A549 (cell line): Measurements from ENCODE around the gene SSU72.

Experiments
- CBX8 ChIP-seq: fragments of 200-600 bp; sonication (generic); IDR thresholded peaks from 2 replicates; pipeline ENCODE4 v1.6.1; 2016
- CEBPB ChIP-seq, 2 experiments: fragments of >200 bp in 1 of 2; sonication (Bioruptor Twin) in 1 of 2; formaldehyde crosslinking in 1 of 2; IDR thresholded peaks; 2 replicates each; pipeline ENCODE4 v1.6.1; 2012 to 2016
- CHD4 ChIP-seq: fragments of 200-600 bp; sonication (generic); IDR thresholded peaks from 2 replicates; pipeline ENCODE4 v1.6.1; 2016; ENCODE audit warnings: antibody characterized with exemption, mild to moderate bottlenecking, borderline replicate concordance
- CTCF ChIP-seq: fragments of >200 bp; sonication (Bioruptor Twin); formaldehyde crosslinking; IDR thresholded peaks from 3 replicates; pipeline ENCODE4 v1.5.1; 2016
- ESRRA ChIP-seq: fragments of 150-350 bp; IDR thresholded peaks from 2 replicates; pipeline ENCODE4 v1.6.1; 2014; ENCODE audit warnings: mild to moderate bottlenecking, low read length, borderline replicate concordance
- PHF8 ChIP-seq: fragments of 200-600 bp; sonication (generic); IDR thresholded peaks from 2 replicates; pipeline ENCODE4 v1.6.1; 2016; ENCODE audit warnings: low read depth, mild to moderate bottlenecking, antibody characterized with exemption, moderate library complexity, borderline replicate concordance
- POLR2A ChIP-seq: IDR thresholded peaks from 2 replicates; pipeline ENCODE4 v1.6.1; 2012; ENCODE audit warnings: mild to moderate bottlenecking, low read length
- RAD21 ChIP-seq, 2 experiments: fragments of >200 bp in 1 of 2; sonication (Bioruptor Twin) in 1 of 2; formaldehyde crosslinking in 1 of 2; IDR thresholded peaks in 1 of 2; conservative IDR thresholded peaks in 1 of 2; 2 replicates in 1 of 2; 3 replicates in 1 of 2; pipeline ENCODE4 v1.6.1; 2012 to 2018; ENCODE audit warnings: inconsistent platforms in 1 of 2
- ZFP36 ChIP-seq: fragments of 450-650 bp; IDR thresholded peaks from 2 replicates; pipeline ENCODE4 v1.6.1; 2014; ENCODE audit warnings: borderline replicate concordance; ENCODE audit not compliant: partially characterized antibody

DNA sequence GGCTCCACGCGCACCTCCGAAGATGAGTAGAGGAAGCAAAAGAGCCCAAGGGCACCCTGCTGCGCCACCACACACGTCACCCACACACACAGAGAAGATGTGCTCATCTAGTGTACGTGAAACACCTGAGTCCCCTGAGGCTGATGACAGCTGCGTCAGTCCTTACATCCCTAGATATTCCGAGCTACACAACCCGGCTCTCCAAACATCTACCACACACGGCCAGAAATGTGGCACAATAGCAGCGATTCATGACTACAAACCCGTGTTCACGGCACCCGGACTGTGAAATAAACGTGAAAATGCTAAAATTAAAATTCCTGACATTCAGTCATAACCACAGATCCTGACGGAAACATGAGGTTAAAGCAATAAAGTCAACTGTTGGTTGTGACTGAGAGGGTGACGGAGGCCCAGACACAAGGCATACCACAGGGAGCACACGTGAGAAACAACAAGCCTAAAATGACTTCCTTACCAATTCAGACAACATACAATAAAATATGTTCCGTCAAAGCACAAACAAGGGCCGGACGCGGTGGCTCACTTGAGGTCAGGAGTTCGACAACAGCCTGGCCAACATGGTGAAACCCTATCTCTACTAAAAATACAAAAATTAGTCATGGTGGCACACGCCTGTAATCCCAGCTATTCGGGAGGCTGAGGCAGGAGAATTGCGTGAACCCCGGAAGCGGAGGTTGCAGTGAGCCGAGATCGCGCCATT is 7.3 kb downstream of the SSU72 start:
- no peak for TF ChIP-seq CTCF
- TF ChIP-seq RAD21 (conservative IDR thresholded peaks at IDR 0.05 in 1 of 2, IDR thresholded peaks at IDR 0.05 in 1 of 2) = no peak
- no peak for TF ChIP-seq PHF8
- no peak for TF ChIP-seq POLR2A
- TF ChIP-seq CEBPB (IDR thresholded peaks at IDR 0.05) = no peak
- no peak for TF ChIP-seq CBX8
- TF ChIP-seq ESRRA = no peak
- TF ChIP-seq ZFP36 = no peak
- no peak for TF ChIP-seq CHD4
